HG02870 (cell line): Measurements from ENCODE around the gene SNRNP70.
"Not testable (repeated sequence)": the region's sequence is repeated elsewhere in the genome, so short reads cannot be mapped to it uniquely, and the experiment has no call there.

Experiments
- ATAC-seq: cut with Tn5 transposase; IDR thresholded peaks from one replicate; pipeline ENCODE4 v1.9.1; 2021; ENCODE audit warnings: mild to moderate bottlenecking, moderate library complexity; ENCODE audit not compliant: unreplicated experiment

Gene SNRNP70

DNA sequence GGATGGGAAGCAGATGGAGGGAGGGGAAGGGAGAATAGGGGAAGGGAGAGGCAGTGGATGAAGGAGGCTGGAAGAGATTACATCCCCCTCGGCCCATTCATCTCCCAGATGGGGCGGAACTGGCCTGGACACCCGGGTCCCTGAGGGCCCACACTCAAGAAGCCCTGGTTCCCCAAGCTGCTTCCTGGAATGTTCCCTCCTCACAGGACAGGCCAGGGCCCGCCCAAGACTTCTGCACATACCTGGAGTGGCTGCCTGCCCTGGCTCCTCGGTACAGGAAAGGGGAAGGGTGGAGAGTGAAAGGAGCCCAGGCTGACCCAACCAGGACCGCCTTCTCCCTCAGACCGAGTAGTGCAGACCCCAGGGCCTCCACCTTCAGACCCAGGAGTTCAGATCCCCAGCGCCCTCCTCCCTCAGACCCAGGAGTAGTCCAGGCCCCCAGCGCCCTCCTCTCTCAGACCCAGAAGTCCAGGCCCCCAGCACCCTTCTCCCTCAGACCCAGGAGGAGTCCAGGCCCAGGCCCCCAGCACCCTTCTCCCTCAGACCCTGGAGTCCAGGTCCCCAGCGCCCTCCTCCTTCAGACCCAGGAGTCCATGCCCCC, 21.1 kb upstream of the SNRNP70 start:
- ATAC-seq: no peak

DNA sequence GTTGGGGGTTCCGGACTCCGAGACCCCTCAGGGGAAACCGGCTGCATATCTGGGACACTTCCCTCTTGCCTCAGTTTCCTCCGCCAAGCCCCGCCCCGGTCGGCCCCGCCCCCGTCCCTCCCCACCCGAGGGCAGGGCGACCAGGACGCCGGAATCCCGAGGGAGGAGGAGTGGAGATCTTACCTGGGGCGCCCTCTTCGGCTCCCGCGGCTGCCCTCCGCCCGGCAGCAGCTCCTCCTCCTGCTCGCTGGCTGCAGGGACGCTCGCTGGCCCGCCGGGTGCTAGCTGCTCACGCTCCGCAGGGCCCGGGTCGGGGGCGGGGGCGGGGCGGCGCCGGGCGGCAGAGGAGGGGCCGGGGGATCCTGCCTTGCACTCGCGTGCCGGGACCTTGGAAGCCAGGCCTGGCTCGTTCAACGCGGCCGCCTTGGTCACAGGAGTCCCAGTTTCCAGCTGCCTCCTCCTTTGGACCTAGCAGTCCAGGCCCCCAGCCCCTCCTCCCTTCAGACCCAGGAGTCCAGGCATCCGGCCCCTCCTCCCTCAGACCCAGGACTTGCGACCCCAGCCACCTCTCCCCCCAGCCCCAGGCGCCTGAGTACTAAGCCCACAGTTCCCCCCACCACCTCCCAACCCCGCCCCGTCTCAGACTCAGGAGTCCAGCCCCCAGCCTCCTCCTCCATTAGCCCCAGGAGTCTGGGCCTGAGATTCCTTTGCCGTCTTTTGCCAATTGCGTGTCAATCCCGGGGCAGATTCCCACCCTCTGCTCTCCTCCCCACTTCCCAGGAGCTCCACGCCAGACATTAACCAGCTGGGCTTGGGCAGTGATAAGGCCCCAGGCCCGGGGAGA, 20.3 kb upstream of the SNRNP70 start, which contains the start of gene NTF4:
Gene NTF4 (minus strand): TSS at position 51 of the 844 bp plus-strand sequence. CDS start 2,821 bp downstream, outside the sequence.
- ATAC-seq: no peak

DNA sequence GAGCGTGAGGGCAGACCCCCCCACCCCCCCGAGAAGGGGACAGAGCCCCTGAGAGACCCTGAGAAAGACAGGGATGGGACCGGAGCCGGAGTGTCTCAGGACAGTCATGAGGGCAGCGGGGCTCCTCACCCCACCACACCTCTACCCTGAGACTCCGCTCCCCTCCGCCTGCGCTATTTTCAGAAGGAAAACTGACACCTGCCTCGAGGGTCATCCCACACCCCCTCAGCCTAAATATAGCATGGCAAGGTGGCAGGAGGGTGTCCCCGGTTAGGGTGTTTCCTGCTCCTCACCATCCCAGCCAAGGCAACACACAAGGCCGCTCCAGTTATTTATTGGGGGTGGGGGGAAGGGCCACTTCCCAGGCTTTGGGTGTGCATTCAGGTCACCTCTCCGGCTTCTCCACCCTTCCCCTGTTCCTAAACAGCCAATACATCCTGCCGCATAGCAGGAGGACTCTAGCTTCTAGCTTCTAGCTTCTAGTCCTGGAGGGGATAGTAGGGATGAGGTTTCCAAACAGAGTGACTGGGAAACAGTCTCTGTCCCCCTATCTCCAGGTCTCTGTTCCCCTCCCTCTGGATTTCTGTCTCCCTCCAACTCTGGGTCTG, 19.2 kb upstream of the SNRNP70 start:
- no peak for ATAC-seq

DNA sequence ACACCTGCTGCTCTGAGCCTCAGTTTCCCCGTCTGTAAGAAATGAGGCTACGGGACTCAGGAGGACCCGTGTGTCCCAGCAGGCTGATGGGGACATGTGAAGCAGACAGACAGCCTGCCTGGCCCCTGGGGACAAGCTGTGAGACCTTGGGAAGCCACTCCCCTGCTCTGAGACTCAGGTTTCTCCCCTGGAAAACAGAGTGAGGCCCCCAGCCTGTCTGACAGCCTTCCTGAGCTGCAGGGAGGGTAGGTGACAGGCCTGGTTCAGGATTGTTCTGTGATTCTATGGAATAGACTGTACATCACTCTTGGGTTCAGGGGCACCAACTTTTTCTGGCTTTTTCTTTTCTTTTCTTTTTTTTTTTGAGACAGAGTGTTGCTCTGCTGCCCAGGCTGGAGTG, 17.7 kb upstream of the SNRNP70 start:
- ATAC-seq: no peak

DNA sequence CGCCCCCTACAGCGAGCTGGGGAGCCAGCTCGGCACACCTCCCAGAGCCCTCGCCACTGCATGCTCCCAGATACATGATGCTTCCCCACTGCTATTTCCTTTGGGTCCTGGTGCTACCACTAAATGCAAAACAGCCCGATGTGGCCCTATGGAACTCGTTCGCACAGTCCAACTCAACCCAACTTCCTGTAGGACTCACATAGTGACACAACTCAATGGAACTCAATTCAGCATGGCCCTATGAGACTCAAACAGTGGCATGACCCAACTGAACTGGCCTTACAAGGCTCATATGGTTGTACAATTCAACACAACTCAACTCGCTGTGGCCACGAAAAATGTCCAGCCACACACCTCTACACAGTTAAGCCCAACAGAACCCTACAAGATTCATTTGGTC, 16.2 kb upstream of the SNRNP70 start:
- no peak for ATAC-seq

DNA sequence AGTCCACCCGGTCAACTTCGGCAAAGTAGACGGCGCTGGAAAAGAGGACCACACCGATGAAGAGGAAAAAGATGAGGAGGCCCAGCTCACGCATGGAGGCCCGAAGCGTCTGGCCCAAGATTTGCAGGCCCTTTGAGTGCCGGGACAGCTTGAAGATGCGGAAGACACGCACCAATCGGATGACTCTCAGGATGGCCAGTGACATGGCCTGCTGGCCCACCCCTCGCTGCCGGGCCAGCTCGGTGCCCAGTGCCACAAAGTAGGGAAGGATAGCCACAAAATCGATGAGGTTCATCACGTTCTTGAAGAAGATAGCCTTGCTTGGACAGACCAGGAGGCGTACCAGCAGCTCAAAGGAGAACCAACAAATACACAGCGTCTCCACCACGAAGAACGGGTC, 14.8 kb upstream of the SNRNP70 start:
- ATAC-seq: no peak

DNA sequence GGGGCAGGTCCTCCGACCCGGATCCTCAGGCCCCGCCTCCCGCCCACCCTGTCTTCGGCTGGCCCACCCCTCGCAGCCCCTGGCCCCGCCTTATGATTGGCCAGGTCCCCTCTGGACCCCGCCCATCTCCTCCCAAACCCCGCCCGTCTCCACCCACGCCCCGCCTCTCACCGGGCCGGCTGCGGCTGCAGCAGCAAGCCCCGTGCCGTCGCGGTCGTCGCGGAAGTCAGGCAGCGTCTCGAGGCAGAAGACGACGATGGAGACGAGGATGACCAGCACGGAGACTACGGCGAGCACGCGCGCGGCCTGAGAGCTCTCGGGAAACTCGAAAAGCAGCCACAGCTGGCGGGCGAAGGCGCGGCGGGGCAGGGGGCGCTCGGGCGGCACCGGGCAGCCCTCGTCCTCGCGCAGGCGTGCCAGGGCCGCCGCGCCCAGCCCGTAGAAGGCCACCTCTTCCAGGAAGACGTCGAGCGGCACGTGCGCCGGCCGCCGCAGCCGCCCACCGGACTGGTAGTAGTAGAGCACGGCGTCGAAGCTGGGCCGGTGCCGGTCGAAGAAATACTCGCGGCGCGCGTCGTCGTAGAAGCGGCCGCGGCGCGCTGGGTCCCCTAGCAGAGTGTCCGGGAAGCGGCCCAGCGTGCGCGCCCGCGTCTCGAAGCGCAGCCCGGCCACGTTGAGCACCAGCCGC, 13.2 kb upstream of the SNRNP70 start:
- no peak for ATAC-seq

DNA sequence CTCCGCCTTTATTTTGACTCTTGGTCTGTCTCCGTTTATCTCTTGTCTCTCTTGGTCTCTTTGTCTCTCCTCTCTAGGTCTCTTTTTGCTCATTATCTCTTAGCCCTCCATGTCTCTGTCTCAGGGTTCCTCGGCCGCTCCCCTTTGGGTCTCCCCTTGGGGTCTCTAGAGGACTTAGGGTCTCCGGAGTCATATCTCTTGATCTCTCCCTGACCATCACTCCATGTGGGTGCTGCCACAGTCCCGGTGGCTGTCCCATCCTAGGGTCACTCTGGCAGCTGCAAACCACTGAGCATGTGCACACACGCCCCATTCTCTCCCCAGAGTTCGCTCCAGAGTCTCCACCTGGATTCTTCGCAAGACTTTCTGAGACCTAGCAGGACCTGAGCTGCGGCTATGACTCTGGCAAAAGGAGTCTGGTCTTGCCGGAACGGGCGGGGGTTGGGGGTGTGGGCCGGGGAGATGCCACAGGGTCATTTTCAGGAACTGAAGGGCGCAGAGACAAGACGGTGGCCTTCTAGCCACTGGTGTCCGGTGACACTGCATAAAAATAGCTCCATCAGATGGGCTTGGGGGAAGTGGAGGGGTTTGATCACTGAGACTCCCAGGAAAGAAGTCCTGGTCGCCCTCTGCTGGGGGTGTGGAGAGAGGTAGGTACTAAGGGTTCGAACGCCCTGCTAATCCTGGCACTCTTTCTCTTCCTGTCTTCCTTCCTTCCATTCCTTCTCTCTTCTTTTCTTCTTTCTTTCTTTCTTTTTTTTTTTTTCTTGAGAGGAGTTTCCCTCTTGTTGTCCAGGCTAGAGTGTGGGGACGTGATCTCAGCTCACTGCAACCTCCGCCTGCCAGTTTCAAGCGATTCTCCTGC, 11.5 kb upstream of the SNRNP70 start:
- no peak for ATAC-seq

DNA sequence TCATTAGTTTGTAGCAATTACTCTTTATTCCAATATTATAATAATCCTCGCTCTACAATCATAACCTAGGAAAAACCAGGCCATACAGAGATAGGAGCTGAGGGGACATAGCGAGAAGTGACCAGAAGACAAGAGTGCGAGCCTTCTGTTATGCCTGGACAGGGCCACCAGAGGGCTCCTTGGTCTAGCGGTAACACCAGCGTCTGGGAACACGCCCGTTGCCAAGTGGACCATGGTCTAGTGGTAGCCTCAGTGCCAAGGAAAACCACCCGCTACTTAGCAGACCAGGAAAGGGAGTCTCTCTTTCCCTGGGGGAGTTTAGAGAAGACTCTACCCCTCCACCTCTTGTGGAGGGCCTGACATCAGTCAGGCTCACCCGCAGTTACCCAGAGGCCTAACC, 10.4 kb upstream of the SNRNP70 start:
- not testable (repeated sequence) for ATAC-seq

DNA sequence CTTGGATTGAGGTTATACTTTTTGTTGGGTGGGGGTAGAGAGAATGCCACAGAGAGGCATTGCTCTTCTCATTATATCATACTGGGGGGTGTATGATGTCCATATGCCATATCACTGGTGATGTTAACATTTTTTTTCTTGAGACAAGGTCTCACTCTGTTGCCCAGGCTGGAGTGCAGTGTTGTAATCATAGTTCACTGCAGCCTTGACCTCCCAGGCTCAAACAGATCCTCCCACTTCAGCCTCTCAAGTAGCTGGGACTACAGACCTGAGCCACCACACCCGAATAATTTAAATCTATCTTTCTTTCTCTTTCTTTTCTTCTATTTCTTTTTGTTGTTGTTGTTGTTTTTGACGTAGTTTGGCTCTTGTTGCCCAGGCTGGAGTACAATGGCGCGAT, 4.9 kb upstream of the SNRNP70 start:
- no peak for ATAC-seq

DNA sequence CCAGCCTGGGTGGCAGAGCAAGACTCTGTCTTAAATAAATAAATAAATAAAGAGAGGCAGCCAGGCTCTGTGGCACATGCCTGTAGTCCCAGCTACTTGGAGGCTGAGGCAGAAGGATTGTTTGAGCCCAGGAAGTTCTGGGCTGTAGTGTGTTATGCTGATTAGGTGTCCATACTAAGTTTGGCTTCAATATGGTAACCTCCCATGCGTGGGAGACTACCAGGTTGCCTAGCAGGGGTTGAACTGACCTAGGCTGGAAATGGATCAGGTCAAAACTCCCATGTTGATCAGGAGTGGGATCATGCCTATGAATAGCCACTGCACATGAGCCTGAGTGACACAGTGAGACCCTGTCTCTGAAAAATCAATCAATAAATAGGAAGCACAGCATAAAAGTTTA, 4.0 kb upstream of the SNRNP70 start:
- no peak for ATAC-seq

DNA sequence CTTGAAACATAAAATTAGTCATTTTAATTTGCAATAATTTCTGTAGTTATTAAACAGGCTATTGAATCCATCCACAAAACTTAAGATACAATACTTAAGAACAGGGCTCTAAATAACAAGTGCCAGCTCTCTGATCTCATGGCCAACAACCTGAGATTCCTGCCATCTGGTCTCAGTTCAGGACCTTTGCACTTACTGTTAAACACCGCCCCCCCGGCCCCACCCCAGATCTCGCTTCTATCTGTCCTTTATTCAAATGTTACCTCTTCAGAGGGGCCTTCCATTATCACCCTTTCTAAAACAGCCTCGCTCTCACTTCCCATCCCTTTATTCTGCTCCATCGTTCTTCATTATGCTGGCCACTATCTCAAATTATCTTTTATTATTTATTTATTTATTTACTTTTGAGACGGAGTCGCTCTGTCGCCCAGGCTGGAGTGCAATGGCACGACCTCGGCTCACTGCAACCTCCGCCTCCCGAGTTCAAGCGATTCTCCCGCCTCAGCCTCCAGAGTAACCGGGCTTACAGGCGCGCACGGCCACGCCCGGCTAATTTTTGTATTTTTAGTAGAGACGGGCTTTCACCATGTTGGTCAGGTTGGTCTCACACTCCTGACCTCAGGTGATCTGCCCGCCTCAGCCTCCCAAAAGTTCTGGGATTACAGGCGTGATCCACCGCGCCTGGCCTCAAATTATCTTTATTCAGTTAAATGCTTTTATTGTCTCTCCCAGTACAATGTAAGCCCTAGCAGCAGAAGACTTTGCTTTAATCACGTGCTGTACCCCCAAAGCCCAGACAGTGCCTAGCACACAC, 838 bp upstream of the SNRNP70 start:
- ATAC-seq: no peak

DNA sequence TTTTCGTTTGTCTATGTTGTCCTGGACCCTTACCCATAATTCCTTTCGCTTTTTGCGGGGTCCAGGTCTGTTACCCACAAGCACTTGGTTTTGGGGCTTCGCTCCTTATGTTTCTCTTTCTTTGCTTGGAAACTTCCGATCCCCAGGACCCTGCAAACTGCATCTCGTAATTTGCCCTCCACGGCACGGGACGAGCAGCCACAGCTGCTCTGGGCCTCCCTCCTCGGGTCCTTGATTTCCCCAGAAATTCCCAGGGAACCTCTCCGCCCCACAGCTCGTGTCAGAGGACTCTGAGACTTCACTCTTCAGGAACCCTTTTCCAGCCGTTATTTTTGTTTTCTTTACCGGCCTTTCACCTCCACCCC, 599 bp downstream of the SNRNP70 start:
- ATAC-seq: no peak

DNA sequence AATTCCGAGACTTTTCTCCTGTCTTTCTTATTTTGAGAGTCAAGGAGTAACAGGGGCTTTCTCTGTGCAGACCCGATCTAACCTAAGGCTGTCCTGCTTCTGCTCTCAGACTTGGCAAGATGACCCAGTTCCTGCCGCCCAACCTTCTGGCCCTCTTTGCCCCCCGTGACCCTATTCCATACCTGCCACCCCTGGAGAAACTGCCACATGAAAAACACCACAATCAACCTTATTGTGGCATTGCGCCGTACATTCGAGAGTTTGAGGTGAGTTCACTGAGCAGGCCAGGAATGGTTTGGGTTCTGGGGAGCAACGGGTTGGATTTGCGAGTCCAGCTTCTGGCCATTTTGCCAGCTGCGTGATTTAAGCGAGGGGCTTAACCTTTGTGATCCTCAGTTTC, 1.0 kb downstream of the SNRNP70 start:
- ATAC-seq: no peak

DNA sequence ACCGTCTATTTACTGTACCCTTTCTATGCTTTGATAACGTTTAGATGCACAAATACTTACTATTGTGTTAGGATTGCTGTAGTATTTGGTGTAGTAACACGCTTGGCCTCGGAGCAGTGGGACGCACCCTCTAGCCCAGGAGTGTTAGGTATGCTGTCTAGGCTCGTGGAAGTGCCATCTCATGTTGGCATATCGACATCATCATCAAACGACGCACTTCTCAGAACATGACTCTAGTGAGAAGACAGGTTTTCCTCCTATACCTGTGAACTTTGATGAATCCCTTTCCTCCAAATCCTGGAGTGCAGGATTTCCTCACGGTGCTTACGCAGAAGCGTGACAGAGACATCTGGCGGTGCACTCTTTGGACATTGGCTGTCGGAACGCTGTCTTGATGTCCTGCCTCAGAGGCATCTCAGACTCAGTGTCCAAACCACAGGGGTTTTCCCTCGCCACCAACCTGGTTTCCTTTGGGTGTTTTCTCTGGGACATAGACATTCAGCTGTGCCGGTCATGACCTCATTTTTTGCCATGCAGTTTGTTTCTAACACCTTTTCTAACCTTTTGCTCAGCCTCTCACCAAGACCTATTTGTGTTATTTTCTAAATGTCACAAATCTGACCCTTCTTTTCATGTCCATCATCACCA, 6.3 kb downstream of the SNRNP70 start:
- no peak for ATAC-seq

DNA sequence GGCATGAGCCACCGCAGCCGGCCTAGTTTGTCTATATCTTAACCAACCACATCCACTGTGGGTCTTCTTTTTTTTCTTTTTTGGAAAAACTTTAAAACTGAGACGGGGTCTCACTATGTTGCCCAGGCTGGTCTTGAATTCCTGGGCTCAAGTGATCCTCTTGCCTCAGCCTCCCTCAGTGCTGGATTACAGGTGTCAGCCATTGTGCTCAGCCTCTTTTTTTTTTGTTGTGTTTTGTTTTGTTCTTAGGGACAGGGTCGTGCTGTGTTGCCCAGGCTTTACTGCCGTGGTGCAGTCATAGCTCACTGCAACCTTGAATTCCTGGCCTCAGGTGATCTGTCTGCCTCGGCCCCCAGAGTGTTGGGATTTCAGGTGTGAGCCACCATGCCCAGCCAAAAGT, 7.4 kb downstream of the SNRNP70 start:
- no peak for ATAC-seq

DNA sequence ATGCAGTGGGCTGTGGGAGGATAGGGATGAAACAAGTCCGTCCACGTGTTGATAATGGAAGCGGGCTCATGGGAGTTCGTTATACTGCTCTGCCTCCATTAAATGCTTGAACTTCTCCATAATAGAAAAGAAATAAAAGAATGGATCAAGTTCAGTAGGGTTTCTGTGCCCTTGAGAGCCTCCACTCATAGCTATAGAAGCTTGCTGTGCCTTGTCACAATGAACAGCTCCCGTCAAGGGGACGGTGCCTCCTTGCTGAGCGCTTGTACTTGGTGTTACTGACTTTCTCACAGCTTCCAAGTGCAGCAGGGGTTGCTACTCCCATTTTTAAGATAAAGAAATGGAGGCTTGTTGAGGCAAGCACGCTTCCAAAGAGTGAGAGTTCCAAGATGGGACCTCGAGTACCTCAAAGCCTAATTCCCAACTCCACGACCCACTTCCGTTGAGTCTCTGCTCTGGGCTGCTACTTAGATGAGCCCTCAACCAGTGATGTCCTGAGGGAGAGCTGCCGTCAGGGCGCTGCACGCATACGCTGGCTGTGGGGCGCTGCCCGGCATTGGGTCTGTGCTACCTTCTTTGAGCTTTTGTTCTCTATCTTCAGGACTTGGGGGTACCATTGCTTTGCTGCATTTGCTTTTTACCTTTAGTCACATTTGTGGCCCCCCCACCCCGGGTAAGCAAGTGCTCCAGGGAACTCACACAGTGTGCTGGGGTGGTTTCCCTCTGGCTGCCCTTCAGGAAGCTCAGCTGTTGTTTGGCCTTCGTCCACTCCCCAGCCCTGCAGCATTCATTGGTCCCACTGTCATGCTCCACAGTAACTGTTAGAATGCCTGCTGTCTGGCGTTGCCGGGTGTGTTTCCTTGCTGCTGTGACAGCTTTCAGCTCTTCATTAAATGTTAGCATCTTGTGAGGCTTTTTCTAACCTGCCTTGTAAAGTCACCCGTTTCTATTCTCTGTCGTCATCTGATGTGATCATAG, 9.5 kb downstream of the SNRNP70 start:
- ATAC-seq: no peak
